ENCODE data around the gene OMG. TPM values are rescaled to one million over a fixed set of nuclear protein-coding genes. Genes with fewer than 3 reads are reported as not detected.
"Not testable (repeated sequence)": the region's sequence is repeated elsewhere in the genome, so short reads cannot be mapped to it uniquely, and the experiment has no call there.

OMG gene
- total RNA-seq, 2 experiments from 2014 or later: 0.14 TPM; not detected in 1

GRCh38 chr17:31313982-31314781 lies 17.1 kb upstream of the OMG start, which contains the start of gene EVI2B:
Gene EVI2B (minus strand): TSS chr17:31314054. CDS start chr17:31305609, 8,445 bp downstream.
- H3K27ac Mint-ChIP-seq: peak within 1 kb of the TSS; percentile 95
- H3K4me1 Mint-ChIP-seq: peaks cover 51% of the 10 kb centered on the region
- no peak for DNase-seq
- peak within 1 kb of the TSS; percentile 89 for H3K4me3 Mint-ChIP-seq
- peaks cover 27% of the 10 kb centered on the region for H3K36me3 Mint-ChIP-seq
- peaks cover 3% of the 10 kb centered on the region for H3K9me3 Mint-ChIP-seq
- H3K27me3 Mint-ChIP-seq: no peaks in the 10 kb centered on the region

- DNase-seq: peak; percentile 32
- Mint-ChIP-seq H3K4me3 (peak overlapping the region; percentile 81), H3K36me3 (peaks cover 20% of the 10 kb centered on the region)
Observed at GRCh38 chr17:31312223-31312622, 15.2 kb upstream of the OMG start.

GRCh38 chr17:31311526-31311925 lies 14.5 kb upstream of the OMG start:
- peaks cover 64% of the 10 kb centered on the region for H3K4me1 Mint-ChIP-seq
- H3K36me3 Mint-ChIP-seq: peaks cover 24% of the 10 kb centered on the region
- peak overlapping the region; percentile 81 for H3K4me3 Mint-ChIP-seq

More at GRCh38 chr17:31312223-31312622, 15.2 kb upstream of the OMG start:
- not testable (repeated sequence) for H3K9me3 Mint-ChIP-seq, H3K27me3 Mint-ChIP-seq
- peaks cover 62% of the 10 kb centered on the region for H3K4me1 Mint-ChIP-seq
- H3K27ac Mint-ChIP-seq: peak overlapping the region; percentile 96

GRCh38 chr17:31310886-31311285 lies 13.8 kb upstream of the OMG start:
- Mint-ChIP-seq H3K4me3 (peak overlapping the region; percentile 81), H3K27me3 (no peaks in the 10 kb centered on the region), H3K9me3 (peaks cover 3% of the 10 kb centered on the region), H3K36me3 (peaks cover 29% of the 10 kb centered on the region), H3K27ac (peak overlapping the region; percentile 96), H3K4me1 (peaks cover 64% of the 10 kb centered on the region)
- DNase-seq: peak; percentile 27

More at GRCh38 chr17:31311526-31311925, 14.5 kb upstream of the OMG start:
- Mint-ChIP-seq H3K9me3 (peaks cover 3% of the 10 kb centered on the region), H3K27ac (peak overlapping the region; percentile 96), H3K27me3 (no peaks in the 10 kb centered on the region)
- no peak for DNase-seq

- H3K27me3 Mint-ChIP-seq: no peaks in the 10 kb centered on the region
- peaks cover 3% of the 10 kb centered on the region for H3K9me3 Mint-ChIP-seq
- H3K27ac Mint-ChIP-seq: peak overlapping the region; percentile 90
- peaks cover 66% of the 10 kb centered on the region for H3K4me1 Mint-ChIP-seq
- H3K4me3 Mint-ChIP-seq: peak overlapping the region; percentile 81
- peaks cover 35% of the 10 kb centered on the region for H3K36me3 Mint-ChIP-seq
- peak; percentile 25 for DNase-seq
Observed at GRCh38 chr17:31310260-31310659, 13.2 kb upstream of the OMG start.

- peak overlapping the region; percentile 90 for H3K27ac Mint-ChIP-seq
- H3K27me3 Mint-ChIP-seq: no peaks in the 10 kb centered on the region
- H3K9me3 Mint-ChIP-seq: peaks cover 5% of the 10 kb centered on the region
- peak overlapping the region; percentile 81 for H3K4me3 Mint-ChIP-seq
- peaks cover 71% of the 10 kb centered on the region for H3K4me1 Mint-ChIP-seq
- no peak for DNase-seq
- H3K36me3 Mint-ChIP-seq: peaks cover 40% of the 10 kb centered on the region
Observed at GRCh38 chr17:31309556-31309955, 12.5 kb upstream of the OMG start.

GRCh38 chr17:31308372-31309334 lies 11.6 kb upstream of the OMG start:
- peak overlapping the region; percentile 90 for H3K27ac Mint-ChIP-seq
- no peak for DNase-seq
- peaks cover 71% of the 10 kb centered on the region for H3K4me1 Mint-ChIP-seq
- peaks cover 8% of the 10 kb centered on the region for H3K9me3 Mint-ChIP-seq
- H3K27me3 Mint-ChIP-seq: no peaks in the 10 kb centered on the region
- peaks cover 47% of the 10 kb centered on the region for H3K36me3 Mint-ChIP-seq
- peak overlapping the region; percentile 81 for H3K4me3 Mint-ChIP-seq

GRCh38 chr17:31307640-31308039 lies 10.6 kb upstream of the OMG start:
- Mint-ChIP-seq H3K27ac (peak overlapping the region; percentile 90), H3K9me3 (peaks cover 12% of the 10 kb centered on the region), H3K4me3 (peak overlapping the region; percentile 81), H3K4me1 (peaks cover 74% of the 10 kb centered on the region), H3K27me3 (no peaks in the 10 kb centered on the region), H3K36me3 (peaks cover 54% of the 10 kb centered on the region)
- DNase-seq: no peak

- Mint-ChIP-seq H3K4me3 (no peak overlapping the region), H3K4me1 (peaks cover 27% of the 10 kb centered on the region), H3K27ac (no peak overlapping the region), H3K36me3 (peaks cover 24% of the 10 kb centered on the region), H3K9me3 (peaks cover 9% of the 10 kb centered on the region), H3K27me3 (no peaks in the 10 kb centered on the region)
- no peak for DNase-seq
Observed at GRCh38 chr17:31299624-31300023, 2.6 kb upstream of the OMG start.

- no peaks in the 10 kb centered on the region for H3K27me3 Mint-ChIP-seq
- H3K4me1 Mint-ChIP-seq: peaks cover 12% of the 10 kb centered on the region
- peaks cover 12% of the 10 kb centered on the region for H3K36me3 Mint-ChIP-seq
- DNase-seq: no peak
- H3K27ac Mint-ChIP-seq: no peak overlapping the region
- no peaks in the 10 kb centered on the region for H3K9me3 Mint-ChIP-seq
- H3K4me3 Mint-ChIP-seq: no peak overlapping the region
Observed at GRCh38 chr17:31296142-31296541, 897 bp downstream of the OMG start.

GRCh38 chr17:31295489-31295871 lies 1.6 kb downstream of the OMG start:
- no peak overlapping the region for H3K4me3 Mint-ChIP-seq
- peaks cover 11% of the 10 kb centered on the region for H3K36me3 Mint-ChIP-seq
- DNase-seq: no peak
- H3K27me3 Mint-ChIP-seq: no peaks in the 10 kb centered on the region
- no peak overlapping the region for H3K27ac Mint-ChIP-seq
- no peaks in the 10 kb centered on the region for H3K9me3 Mint-ChIP-seq
- H3K4me1 Mint-ChIP-seq: peaks cover 8% of the 10 kb centered on the region

GRCh38 chr17:31294820-31295488 lies 2.1 kb downstream of the OMG start:
- H3K4me1 Mint-ChIP-seq: peaks cover 12% of the 10 kb centered on the region

GRCh38 chr17:31294231-31294630 lies 2.8 kb downstream of the OMG start:
- H3K9me3 Mint-ChIP-seq: no peaks in the 10 kb centered on the region
- H3K27ac Mint-ChIP-seq: no peak overlapping the region
- peaks cover 10% of the 10 kb centered on the region for H3K4me1 Mint-ChIP-seq
- DNase-seq: no peak
- H3K27me3 Mint-ChIP-seq: no peaks in the 10 kb centered on the region
- no peak overlapping the region for H3K4me3 Mint-ChIP-seq
- peaks cover 11% of the 10 kb centered on the region for H3K36me3 Mint-ChIP-seq

More at GRCh38 chr17:31294820-31295488, 2.1 kb downstream of the OMG start:
- no peak for DNase-seq
- H3K27ac Mint-ChIP-seq: no peak overlapping the region
- no peak overlapping the region for H3K4me3 Mint-ChIP-seq
- H3K36me3 Mint-ChIP-seq: peaks cover 11% of the 10 kb centered on the region
- H3K9me3 Mint-ChIP-seq: no peaks in the 10 kb centered on the region
- H3K27me3 Mint-ChIP-seq: no peaks in the 10 kb centered on the region

- no peaks in the 10 kb centered on the region for H3K9me3 Mint-ChIP-seq
Observed at GRCh38 chr17:31293581-31293980, 3.5 kb downstream of the OMG start.

More at GRCh38 chr17:31293581-31293980, 3.5 kb downstream of the OMG start:
- Mint-ChIP-seq H3K4me3 (no peak overlapping the region), H3K27ac (no peak overlapping the region), H3K4me1 (peaks cover 14% of the 10 kb centered on the region), H3K27me3 (no peaks in the 10 kb centered on the region), H3K36me3 (peaks cover 11% of the 10 kb centered on the region)
- DNase-seq: no peak

Measured in activated naive CD8-positive, alpha-beta T cell treated with anti-CD3 and anti-CD28 coated beads for 36 hours (primary cell).